ENCODE results near the gene OBSCN. TPM values are rescaled to one million over a fixed set of nuclear protein-coding genes. Genes with fewer than 3 reads are reported as not detected.

The OBSCN gene
- total RNA-seq, 6 experiments from 2014 or later, result 0.27 to 1.8 (median 0.53) TPM

DNA sequence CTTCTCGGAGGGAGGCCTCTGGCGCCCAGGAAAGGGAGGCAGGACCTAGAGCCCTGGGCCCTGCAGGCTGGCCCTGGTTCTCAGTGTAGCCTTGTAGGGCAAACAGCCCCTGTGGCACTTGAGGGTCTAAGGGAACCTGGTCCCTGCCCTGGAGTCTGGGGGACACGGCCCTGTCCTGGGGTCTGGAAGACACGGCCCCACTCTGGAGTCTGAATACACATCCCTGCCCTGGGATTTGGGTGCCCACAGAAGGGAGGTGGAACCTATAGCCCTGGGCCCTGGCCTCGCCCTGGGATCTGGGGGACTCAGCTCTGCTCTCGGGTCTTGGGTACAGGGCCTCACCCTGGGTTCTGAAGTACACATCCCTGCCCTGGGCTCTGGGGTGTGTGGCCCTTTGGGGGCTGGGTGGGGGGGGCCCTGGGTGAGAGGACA lies 97.9 kb downstream of the OBSCN start:
- no peak for DNase-seq
- Mint-ChIP-seq H3K36me3 (ENCODE audit: low read depth) (peaks cover 9% of the 10 kb centered on the region), H3K9me3 (peaks cover 61% of the 10 kb centered on the region), H3K27me3 (ENCODE audit: insufficient read depth) (peaks cover 5% of the 10 kb centered on the region; the same call in 1 of the 2 replicates), H3K4me3 (no peak overlapping the region), H3K27ac (no peak overlapping the region), H3K4me1 (ENCODE audit: low read depth) (no peaks in the 10 kb centered on the region)
- TF ChIP-seq, protein P1, sequence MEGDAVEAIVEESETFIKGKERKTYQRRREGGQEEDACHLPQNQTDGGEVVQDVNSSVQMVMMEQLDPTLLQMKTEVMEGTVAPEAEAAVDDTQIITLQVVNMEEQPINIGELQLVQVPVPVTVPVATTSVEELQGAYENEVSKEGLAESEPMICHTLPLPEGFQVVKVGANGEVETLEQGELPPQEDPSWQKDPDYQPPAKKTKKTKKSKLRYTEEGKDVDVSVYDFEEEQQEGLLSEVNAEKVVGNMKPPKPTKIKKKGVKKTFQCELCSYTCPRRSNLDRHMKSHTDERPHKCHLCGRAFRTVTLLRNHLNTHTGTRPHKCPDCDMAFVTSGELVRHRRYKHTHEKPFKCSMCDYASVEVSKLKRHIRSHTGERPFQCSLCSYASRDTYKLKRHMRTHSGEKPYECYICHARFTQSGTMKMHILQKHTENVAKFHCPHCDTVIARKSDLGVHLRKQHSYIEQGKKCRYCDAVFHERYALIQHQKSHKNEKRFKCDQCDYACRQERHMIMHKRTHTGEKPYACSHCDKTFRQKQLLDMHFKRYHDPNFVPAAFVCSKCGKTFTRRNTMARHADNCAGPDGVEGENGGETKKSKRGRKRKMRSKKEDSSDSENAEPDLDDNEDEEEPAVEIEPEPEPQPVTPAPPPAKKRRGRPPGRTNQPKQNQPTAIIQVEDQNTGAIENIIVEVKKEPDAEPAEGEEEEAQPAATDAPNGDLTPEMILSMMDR (IDR thresholded peaks at IDR 0.05), result no peak

DNA sequence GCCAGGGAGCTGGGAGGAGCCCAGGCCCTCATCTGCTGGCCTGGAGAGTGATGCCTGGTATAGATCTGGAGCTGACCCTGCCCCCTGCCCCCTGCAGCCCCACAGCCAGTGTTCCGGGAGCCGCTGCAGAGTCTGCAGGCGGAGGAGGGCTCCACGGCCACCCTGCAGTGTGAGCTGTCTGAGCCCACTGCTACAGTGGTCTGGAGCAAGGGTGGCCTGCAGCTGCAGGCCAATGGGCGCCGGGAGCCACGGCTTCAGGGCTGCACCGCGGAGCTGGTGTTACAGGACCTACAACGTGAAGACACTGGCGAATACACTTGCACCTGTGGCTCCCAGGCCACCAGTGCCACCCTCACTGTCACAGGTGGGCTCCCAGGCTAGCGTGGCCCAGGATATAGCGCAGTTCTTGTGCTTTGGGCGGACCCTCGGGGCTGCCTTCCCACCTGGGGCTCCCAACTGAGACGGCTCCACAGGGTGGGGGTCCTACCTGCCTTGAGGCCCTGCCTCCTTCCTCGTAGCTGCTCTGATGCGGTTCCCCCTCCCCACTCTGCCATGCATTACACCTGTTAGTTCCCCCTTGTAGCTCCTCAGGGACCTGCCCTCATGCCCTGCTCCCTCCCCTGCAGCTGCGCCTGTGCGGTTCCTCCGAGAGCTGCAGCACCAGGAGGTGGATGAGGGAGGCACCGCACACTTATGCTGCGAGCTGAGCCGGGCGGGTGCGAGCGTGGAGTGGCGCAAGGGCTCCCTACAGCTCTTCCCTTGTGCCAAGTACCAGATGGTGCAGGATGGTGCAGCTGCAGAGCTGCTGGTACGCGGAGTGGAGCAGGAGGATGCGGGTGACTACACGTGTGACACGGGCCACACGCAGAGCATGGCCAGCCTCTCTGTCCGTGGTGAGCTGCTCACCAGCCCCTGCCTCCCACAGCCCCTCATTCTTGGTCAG lies 98.7 kb downstream of the OBSCN start:
- Mint-ChIP-seq H3K27ac (no peak overlapping the region), H3K27me3 (ENCODE audit: insufficient read depth) (peaks cover 5% of the 10 kb centered on the region; the same call in 1 of the 2 replicates), H3K36me3 (ENCODE audit: low read depth) (peaks cover 9% of the 10 kb centered on the region), H3K9me3 (peaks cover 52% of the 10 kb centered on the region), H3K4me3 (no peak overlapping the region), H3K4me1 (ENCODE audit: low read depth) (no peaks in the 10 kb centered on the region)
- no peak for DNase-seq
- TF ChIP-seq, protein P1 (IDR thresholded peaks at IDR 0.05), result no peak

DNA sequence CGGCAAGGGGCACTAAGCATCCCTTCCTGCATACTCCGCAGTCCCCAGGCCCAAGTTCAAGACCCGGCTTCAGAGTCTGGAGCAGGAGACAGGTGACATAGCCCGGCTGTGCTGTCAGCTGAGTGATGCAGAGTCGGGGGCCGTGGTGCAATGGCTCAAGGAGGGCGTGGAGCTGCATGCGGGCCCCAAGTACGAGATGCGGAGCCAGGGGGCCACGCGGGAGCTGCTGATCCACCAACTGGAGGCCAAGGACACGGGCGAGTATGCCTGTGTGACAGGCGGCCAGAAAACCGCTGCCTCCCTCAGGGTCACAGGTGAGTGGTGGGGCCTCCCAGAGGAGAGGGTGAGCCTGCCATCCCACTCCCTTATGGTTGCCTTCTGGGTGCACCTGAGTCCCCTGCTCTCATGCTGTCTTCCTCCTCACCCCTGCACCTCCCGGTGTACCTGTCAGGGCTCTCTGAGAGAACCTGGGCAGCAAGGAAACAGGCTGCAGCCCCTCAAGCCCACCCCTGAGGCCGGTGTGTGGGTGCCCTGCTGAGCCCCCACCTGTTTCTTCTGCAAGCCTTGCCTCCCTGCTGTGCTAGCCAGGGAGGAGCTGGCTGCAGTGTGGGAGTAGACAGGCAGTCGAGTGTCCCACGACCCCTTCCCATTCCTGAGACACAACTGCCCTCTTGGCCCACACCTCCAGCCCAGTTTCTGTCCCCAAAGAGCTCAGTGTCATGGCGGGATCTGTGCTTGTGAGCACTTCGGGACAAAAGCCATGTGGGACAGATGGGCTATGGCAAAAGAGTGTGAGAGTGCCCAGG lies 99.6 kb downstream of the OBSCN start:
- no peak overlapping the region for H3K27ac Mint-ChIP-seq
- DNase-seq, result no peak
- TF ChIP-seq, protein P1 (IDR thresholded peaks at IDR 0.05), result no peak
- H3K36me3 Mint-ChIP-seq (ENCODE audit: low read depth), result peaks cover 3% of the 10 kb centered on the region
- no peak overlapping the region for H3K4me3 Mint-ChIP-seq
- no peaks in the 10 kb centered on the region for H3K4me1 Mint-ChIP-seq (ENCODE audit: low read depth)
- H3K9me3 Mint-ChIP-seq, result peaks cover 44% of the 10 kb centered on the region
- H3K27me3 Mint-ChIP-seq (ENCODE audit: insufficient read depth), result peaks cover 5% of the 10 kb centered on the region; the same call in 1 of the 2 replicates

GRCh38 chr1:228308085-228308601 lies 100.3 kb downstream of the OBSCN start:
- Mint-ChIP-seq H3K36me3 (ENCODE audit: low read depth) (no peaks in the 10 kb centered on the region), H3K4me1 (ENCODE audit: low read depth) (no peaks in the 10 kb centered on the region)

More at GRCh38 chr1:228308085-228308601, 100.3 kb downstream of the OBSCN start:
- no peak for DNase-seq
- TF ChIP-seq, protein P1 (IDR thresholded peaks at IDR 0.05), result no peak
- no peak overlapping the region for H3K27ac Mint-ChIP-seq
- peaks cover 3% of the 10 kb centered on the region; the same call in 1 of the 2 replicates for H3K27me3 Mint-ChIP-seq (ENCODE audit: insufficient read depth)
- no peak overlapping the region for H3K4me3 Mint-ChIP-seq
- peaks cover 44% of the 10 kb centered on the region for H3K9me3 Mint-ChIP-seq
